Neural progenitor cell (in vitro differentiated cells): Measurements from ENCODE around the gene PARN.

Experiments
- CTCF ChIP-seq: fragments of 200-600 bp; sonication (generic); IDR thresholded peaks from 2 replicates; pipeline ENCODE4 v1.5.1; 2017; ENCODE audit warnings: antibody characterized with exemption, mild to moderate bottlenecking
- EZH2 ChIP-seq: fragments of 200-600 bp; sonication (generic); IDR thresholded peaks from 2 replicates; pipeline ENCODE4 v1.6.1; 2017; ENCODE audit warnings: antibody characterized with exemption, mild to moderate bottlenecking, moderate library complexity
- EZH2phosphoT487 ChIP-seq: fragments of 200-600 bp; sonication (generic); IDR thresholded peaks from 2 replicates; pipeline ENCODE4 v1.6.1; 2017; ENCODE audit warnings: antibody characterized with exemption

GRCh38 chr16:14668556-14669223 lies 38.6 kb upstream of the PARN start:
- TF ChIP-seq CTCF: no peak
- TF ChIP-seq EZH2: no peak
- TF ChIP-seq EZH2phosphoT487: no peak
